Kidney (tissue), 14 donors: ENCODE results near the gene NFIA. TPM values are rescaled to one million over a fixed set of nuclear protein-coding genes. Genes with fewer than 3 reads are reported as not detected.

Source experiments
- DNase-seq, 5 donors: peaks; one replicate each; pipeline ENCODE4 v3.0.0-alpha.2; 2013 to 2020
- FAIRE-seq: peaks from 2 replicates; lab custom pipeline; 2012; peaks lifted over from hg19 to GRCh38; lab: Jason Lieb, UNC
- H3K27ac ChIP-seq, 2 donors: one replicate each; pipeline ENCODE4 v1.7.0; 2013; ENCODE audit warnings: low read depth in 2 of 2, low read length in 2 of 2, inconsistent platforms in 1 of 2
- H3K27me3 ChIP-seq: one replicate; pipeline ENCODE4 v1.7.1; 2013; ENCODE audit warnings: low read length, inconsistent platforms; ENCODE audit not compliant: control insufficient read depth, insufficient read depth
- H3K36me3 ChIP-seq, 3 donors: one replicate each; pipeline versions ENCODE4 v1.7.0 to v1.7.1; 2013; ENCODE audit warnings: low read length in 3 of 3, control low read depth in 1 of 3, inconsistent platforms in 1 of 3; ENCODE audit not compliant: insufficient read depth in 3 of 3, control insufficient read depth in 2 of 3
- H3K4me1 ChIP-seq, 3 donors: one replicate each; pipeline versions ENCODE4 v1.7.0 to v1.7.1; 2013; ENCODE audit warnings: low read length in 3 of 3, inconsistent platforms in 1 of 3, low read depth in 1 of 3; ENCODE audit not compliant: control insufficient read depth in 2 of 3, insufficient read depth in 2 of 3
- H3K4me3 ChIP-seq, 3 donors: one replicate each; pipeline versions ENCODE4 v1.7.0 to v1.8.1; 2013; ENCODE audit warnings: low read length in 3 of 3, control low read depth in 1 of 3, inconsistent platforms in 1 of 3
- H3K9ac ChIP-seq, 3 donors: one replicate each; pipeline versions ENCODE4 v1.7.0 to v1.7.1; 2013; ENCODE audit warnings: low read length in 3 of 3, control low read depth in 1 of 3, inconsistent platforms in 1 of 3
- H3K9me3 ChIP-seq, 3 donors: one replicate each; pipeline versions ENCODE4 v1.7.0 to v1.7.1; 2013; ENCODE audit warnings: low read length in 3 of 3, control low read depth in 1 of 3, inconsistent platforms in 1 of 3; ENCODE audit not compliant: control insufficient read depth in 2 of 3, insufficient read depth in 1 of 3
- CTCF ChIP-seq: IDR thresholded peaks from 3 replicates; pipeline ENCODE4 v1.5.1; 2012; ENCODE audit warnings: mild to moderate bottlenecking, moderate library complexity, borderline replicate concordance; ENCODE audit not compliant: insufficient read depth; ENCODE audit errors: extremely low read depth
- intact Hi-C: fragments of 100-400 bp; cut with DNase I; formaldehyde crosslinking; loops from one replicate; pipeline ENCODE4 v1.11.1; 2022
- polyA plus RNA-seq: library from polyadenylated mRNA; stranded (reverse); fragments of 350-450 nt; fragmentation: Illumina TruSeq; extraction: RNeasy Lipid Tissue Mini Kit (QIAGEN cat#74804); gene quantifications from one replicate; pipeline ENCODE4 v1.2.3, GENCODE V29; 2014; ENCODE audit warnings: low read depth, low replicate concordance; ENCODE audit not compliant: insufficient read depth
- total RNA-seq: library from RNA; stranded (reverse); fragmentation: NEBNext Ultra II Directional; extraction: Animal tissue kit (Norgen Biotek cat#: 25700); gene quantifications from one replicate; pipeline ENCODE4 v1.2.1, GENCODE V29; 2021
- donor health status: control.
- donor health status: control.
- donor health status: control.
- donor health status: control.
- donor health status: control.
- donor health status: DM: yes; HTN: yes; CAD: no.
- donor health status: Normal renal cell carcinoma (clear cell type).

NFIA gene
- total and polyA plus RNA-seq, 2 donors from 2014 or later, result 4.8 to 87.5 TPM

- Histone ChIP-seq H3K27ac (peak overlapping the region in 1 of 2 donors; percentile 20), H3K36me3 (peaks cover 0 to 20% (median 12%) of the 10 kb centered on the region in 3 donors), H3K9me3 (no peaks in the 10 kb centered on the region), H3K9ac (no peak overlapping the region), H3K27me3 (no peaks in the 10 kb centered on the region), H3K4me3 (no peak overlapping the region), H3K4me1 (peaks cover 0 to 23% (median 2%) of the 10 kb centered on the region in 3 donors)
- no peak for TF ChIP-seq CTCF
- intact Hi-C loops, result no loop called here
- FAIRE-seq, result no peak
- peak in 3 of 5 donors; percentile 41 to 83 (median 67) for DNase-seq
These were observed 321.6 kb downstream of the NFIA start for GRCh38 chr1:61403679-61404596.

GRCh38 chr1:61404597-61405376 lies 322.4 kb downstream of the NFIA start:
- Histone ChIP-seq H3K9me3 (no peaks in the 10 kb centered on the region), H3K27me3 (no peaks in the 10 kb centered on the region), H3K36me3 (peaks cover 0 to 20% (median 12%) of the 10 kb centered on the region in 3 donors), H3K4me3 (no peak overlapping the region), H3K27ac (no peak overlapping the region), H3K4me1 (peaks cover 0 to 14% (median 2%) of the 10 kb centered on the region in 3 donors), H3K9ac (no peak overlapping the region)
- DNase-seq (no peak), FAIRE-seq (peak; percentile 21)
- TF ChIP-seq CTCF, result no peak
- intact Hi-C loops, result no loop called here

GRCh38 chr1:61406467-61406866 lies 324.1 kb downstream of the NFIA start:
- H3K4me1 ChIP-seq, result peaks cover 0 to 5% (median 2%) of the 10 kb centered on the region in 3 donors
- H3K9me3 ChIP-seq, result no peaks in the 10 kb centered on the region
- no peak for DNase-seq
- no peak overlapping the region for H3K27ac ChIP-seq
- H3K36me3 ChIP-seq, result peaks cover 0 to 23% (median 14%) of the 10 kb centered on the region in 3 donors
- TF ChIP-seq CTCF, result no peak
- H3K9ac ChIP-seq, result no peak overlapping the region
- no peaks in the 10 kb centered on the region for H3K27me3 ChIP-seq
- FAIRE-seq, result no peak
- intact Hi-C loops, result no loop called here
- no peak overlapping the region for H3K4me3 ChIP-seq
